ENCODE results near the gene CFHR3.
"Not testable (repeated sequence)": the region's sequence is repeated elsewhere in the genome, so short reads cannot be mapped to it uniquely, and the experiment has no call there.

Gene CFHR3

DNA sequence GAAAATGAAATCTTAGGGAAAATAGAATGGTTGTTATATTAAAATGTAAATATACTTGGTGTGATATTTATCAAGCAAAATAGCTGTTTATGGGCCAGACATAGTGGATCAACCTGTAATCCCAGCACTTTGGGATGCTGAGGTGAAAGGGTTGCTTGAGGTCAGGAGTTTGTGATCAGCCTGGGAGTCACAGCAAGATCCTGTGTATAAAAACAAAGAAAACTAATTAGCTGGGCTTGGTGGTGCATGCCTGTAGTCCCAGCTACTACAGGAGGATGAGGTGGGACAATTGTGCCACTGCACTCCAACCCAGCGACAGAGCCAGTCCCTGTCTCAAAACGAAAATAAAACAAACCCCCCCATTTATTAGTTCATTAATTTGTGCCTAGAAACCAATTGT lies 23.3 kb downstream of the CFHR3 start:
- DNase-seq, result no peak
- no peaks in the 10 kb centered on the region for H3K36me3 Mint-ChIP-seq (ENCODE audit: low read depth)
- ATAC-seq, result no peak
- H3K27ac Mint-ChIP-seq, result no peak overlapping the region
- no peak overlapping the region for H3K4me3 Mint-ChIP-seq
- H3K27me3 Mint-ChIP-seq, result no peaks in the 10 kb centered on the region
- H3K4me1 Mint-ChIP-seq, result no peaks in the 10 kb centered on the region
- peaks cover 4% of the 10 kb centered on the region for H3K9me3 Mint-ChIP-seq

DNA sequence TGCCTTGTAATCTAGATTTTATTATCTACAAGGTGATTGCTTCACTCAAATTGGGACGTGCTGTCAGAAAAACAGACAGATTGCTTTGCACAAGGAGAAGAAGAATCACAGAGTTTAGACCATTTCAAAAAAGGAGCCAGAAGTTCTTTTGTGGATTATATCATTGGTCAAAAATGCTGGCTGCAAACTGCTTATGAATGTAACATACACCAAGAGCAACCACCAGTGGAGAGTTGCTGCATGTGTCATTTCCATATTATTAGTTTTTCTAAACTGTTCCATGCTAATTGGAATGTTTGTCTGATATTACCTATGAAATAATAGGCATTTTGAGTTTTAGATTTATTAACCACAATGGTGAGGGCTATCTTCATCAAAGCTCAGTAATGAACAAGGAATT lies 27.3 kb downstream of the CFHR3 start:
- H3K4me3 Mint-ChIP-seq; H3K36me3 Mint-ChIP-seq (ENCODE audit: low read depth); ATAC-seq; H3K27me3 Mint-ChIP-seq; H3K9me3 Mint-ChIP-seq; DNase-seq; H3K4me1 Mint-ChIP-seq; H3K27ac Mint-ChIP-seq: not testable (repeated sequence)

- H3K27me3 Mint-ChIP-seq, result no peaks in the 10 kb centered on the region
- ATAC-seq, result no peak
These were observed 34.0 kb downstream of the CFHR3 start for GRCh38 chr1:196808529-196809235.

DNA sequence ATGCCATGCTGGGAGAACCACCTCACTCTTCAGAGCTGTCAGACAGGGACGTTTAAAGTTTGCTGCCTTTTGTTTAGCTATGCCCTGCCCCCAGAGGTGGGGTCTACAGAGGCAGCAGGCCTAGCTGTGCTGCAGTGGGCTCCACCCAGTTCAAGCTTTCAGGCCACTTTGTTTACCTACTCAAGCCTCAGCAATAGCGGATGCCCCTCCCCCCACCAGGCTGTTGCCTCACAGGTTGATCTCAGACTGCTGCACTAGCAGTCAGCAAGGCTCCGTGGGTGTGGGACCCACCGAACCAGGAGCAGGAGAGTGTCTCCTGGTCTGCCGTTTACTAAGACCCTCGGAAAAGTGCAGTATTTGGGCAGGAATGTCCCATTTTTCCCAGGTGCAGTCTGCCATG lies 42.8 kb downstream of the CFHR3 start:
- H3K4me3 Mint-ChIP-seq; H3K4me1 Mint-ChIP-seq; H3K36me3 Mint-ChIP-seq (ENCODE audit: low read depth); H3K27me3 Mint-ChIP-seq; H3K9me3 Mint-ChIP-seq; ATAC-seq; DNase-seq; H3K27ac Mint-ChIP-seq: not testable (repeated sequence)

More at GRCh38 chr1:196808529-196809235, 34.0 kb downstream of the CFHR3 start:
- H3K4me3 Mint-ChIP-seq, result no peak overlapping the region
- no peak overlapping the region for H3K27ac Mint-ChIP-seq
- H3K4me1 Mint-ChIP-seq, result no peaks in the 10 kb centered on the region
- no peak for DNase-seq
- no peaks in the 10 kb centered on the region for H3K36me3 Mint-ChIP-seq (ENCODE audit: low read depth)
- no peaks in the 10 kb centered on the region for H3K9me3 Mint-ChIP-seq

DNA sequence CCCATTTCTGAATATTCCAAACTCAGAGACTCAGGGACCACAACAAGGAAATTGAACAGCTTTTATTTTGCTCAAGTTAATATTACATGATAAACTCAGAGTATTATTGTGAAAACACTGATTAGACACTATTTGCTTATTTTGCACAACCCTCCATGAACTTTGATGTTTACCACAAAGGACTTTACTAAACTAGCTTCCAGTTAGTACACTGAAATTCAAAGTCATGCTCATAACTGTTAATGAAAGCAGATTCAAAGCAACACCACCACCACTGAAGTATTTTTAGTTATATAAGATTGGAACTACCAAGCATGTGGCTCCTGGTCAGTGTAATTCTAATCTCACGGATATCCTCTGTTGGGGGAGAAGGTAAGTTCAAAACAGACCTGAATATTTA lies 44.9 kb downstream of the CFHR3 start, which contains the start of gene CFHR1:
Gene CFHR1, plus strand, starts transcription at position 201 of the 400 bp plus-strand sequence. Its CDS starts 114 bp downstream, at position 315.
- not testable (repeated sequence) for H3K36me3 Mint-ChIP-seq (ENCODE audit: low read depth); H3K27ac Mint-ChIP-seq; H3K4me1 Mint-ChIP-seq; H3K9me3 Mint-ChIP-seq; ATAC-seq; H3K27me3 Mint-ChIP-seq; DNase-seq; H3K4me3 Mint-ChIP-seq

GRCh38 chr1:196827860-196828259 lies 53.2 kb downstream of the CFHR3 start:
- H3K27me3 Mint-ChIP-seq; DNase-seq; H3K4me3 Mint-ChIP-seq; H3K27ac Mint-ChIP-seq; H3K9me3 Mint-ChIP-seq; H3K4me1 Mint-ChIP-seq; ATAC-seq; H3K36me3 Mint-ChIP-seq (ENCODE audit: low read depth): not testable (repeated sequence)
